ENCODE results near the gene FLACC1. TPM values are rescaled to one million over a fixed set of nuclear protein-coding genes. Genes with fewer than 3 reads are reported as not detected.

Gene FLACC1
- polyA plus RNA-seq, 3 donors: 0.16 to 0.91 TPM; not detected in 1

- Histone ChIP-seq H3K4me1 (ENCODE audit: control insufficient read depth in 1 of 2, insufficient read depth in 2 of 2, low read length in 2 of 2) (no peaks in the 10 kb centered on the region), H3K9me3 (replicated peaks in 1 of 2; ENCODE audit: control insufficient read depth in 1 of 2, insufficient read depth in 1 of 2, low read length in 2 of 2) (peaks cover 24 to 39% of the 10 kb centered on the region in 2 donors), H3K79me2 (ENCODE audit: insufficient read depth, low read length) (no peaks in the 10 kb centered on the region), H3K9ac (ENCODE audit: insufficient read depth, low read length, poor library complexity, severe bottlenecking) (no peak overlapping the region), H4K20me1 (ENCODE audit: insufficient read depth, low read length) (no peaks in the 10 kb centered on the region), H3K4me3 (replicated peaks in 1 of 3; ENCODE audit: low read depth in 2 of 3, low read length in 3 of 3) (no peak overlapping the region), H3K4me2 (replicated peaks; ENCODE audit: extremely low read depth, low read length, poor library complexity, severe bottlenecking) (no peak overlapping the region), H3K27me3 (ENCODE audit: control insufficient read depth in 2 of 2, insufficient read depth in 2 of 2, low read length in 2 of 2) (no peaks in the 10 kb centered on the region), H3K36me3 (replicated peaks in 1 of 2; ENCODE audit: control insufficient read depth in 1 of 2, insufficient read depth in 2 of 2, low read length in 2 of 2) (no peaks in the 10 kb centered on the region), H2AFZ (ENCODE audit: insufficient read depth, low read depth, low read length, poor library complexity, severe bottlenecking) (no peak overlapping the region), H3K27ac (ENCODE audit: low read depth in 1 of 2, low read length in 2 of 2) (no peak overlapping the region)
- no peak overlapping the region for H3K4me3 Mint-ChIP-seq
- DNase-seq: no peak
- intact Hi-C loops (cut with micrococcal nuclease): no loop called here
- no peaks in the 10 kb centered on the region for H3K4me1 Mint-ChIP-seq
- H3K27ac Mint-ChIP-seq: no peak overlapping the region
- H3K27me3 Mint-ChIP-seq (ENCODE audit: low read depth in 3 of 3): no peaks in the 10 kb centered on the region
- TF ChIP-seq CTCF (IDR thresholded peaks at IDR 0.05): no peak
- peaks cover 7 to 10% of the 10 kb centered on the region in 2 donors for H3K36me3 Mint-ChIP-seq
- no CpG with 5 or more reads among the region's 2 CpGs for WGBS (ENCODE audit: insufficient coverage)
- peaks cover 21 to 58% (median 44%) of the 10 kb centered on the region in 7 donors for H3K9me3 Mint-ChIP-seq
Measured at GRCh38 chr2:201319511-201319910, 37.6 kb downstream of the FLACC1 start.

- Mint-ChIP-seq H3K4me3 (no peak overlapping the region), H3K9me3 (peaks cover 12 to 54% (median 28%) of the 10 kb centered on the region in 7 donors), H3K36me3 (peaks cover 17 to 19% of the 10 kb centered on the region in 2 donors), H3K4me1 (no peaks in the 10 kb centered on the region), H3K27me3 (ENCODE audit: low read depth in 3 of 3) (no peaks in the 10 kb centered on the region), H3K27ac (no peak overlapping the region)
- no peak for TF ChIP-seq CTCF (IDR thresholded peaks at IDR 0.05)
- no peaks in the 10 kb centered on the region for H3K79me2 ChIP-seq (ENCODE audit: insufficient read depth, low read length)
- 98% methylated on average over 4 of the region's 5 CpGs for WGBS (ENCODE audit: insufficient coverage)
- no peaks in the 10 kb centered on the region for H3K36me3 ChIP-seq (replicated peaks in 1 of 2; ENCODE audit: control insufficient read depth in 1 of 2, insufficient read depth in 2 of 2, low read length in 2 of 2)
- no peaks in the 10 kb centered on the region for H3K4me1 ChIP-seq (ENCODE audit: control insufficient read depth in 1 of 2, insufficient read depth in 2 of 2, low read length in 2 of 2)
- no peak for DNase-seq
- H3K9ac ChIP-seq (ENCODE audit: insufficient read depth, low read length, poor library complexity, severe bottlenecking): no peak overlapping the region
- no peak overlapping the region for H2AFZ ChIP-seq (ENCODE audit: insufficient read depth, low read depth, low read length, poor library complexity, severe bottlenecking)
- H3K4me2 ChIP-seq (replicated peaks; ENCODE audit: extremely low read depth, low read length, poor library complexity, severe bottlenecking): no peak overlapping the region
- peaks cover 5 to 19% of the 10 kb centered on the region in 2 donors for H3K9me3 ChIP-seq (replicated peaks in 1 of 2; ENCODE audit: control insufficient read depth in 1 of 2, insufficient read depth in 1 of 2, low read length in 2 of 2)
- intact Hi-C loops (cut with micrococcal nuclease): no loop called here
- no peaks in the 10 kb centered on the region for H4K20me1 ChIP-seq (ENCODE audit: insufficient read depth, low read length)
- H3K4me3 ChIP-seq (replicated peaks in 1 of 3; ENCODE audit: low read depth in 2 of 3, low read length in 3 of 3): no peak overlapping the region
- no peak overlapping the region for H3K27ac ChIP-seq (ENCODE audit: low read depth in 1 of 2, low read length in 2 of 2)
- H3K27me3 ChIP-seq (ENCODE audit: control insufficient read depth in 2 of 2, insufficient read depth in 2 of 2, low read length in 2 of 2): no peaks in the 10 kb centered on the region
Measured at GRCh38 chr2:201313362-201313761, 43.8 kb downstream of the FLACC1 start.
